Esophagus mucosa (tissue), 1 donor: ENCODE data around the gene KLHL8. TPM values are rescaled to one million over a fixed set of nuclear protein-coding genes. Genes with fewer than 3 reads are reported as not detected.
"Not testable (repeated sequence)": the region's sequence is repeated elsewhere in the genome, so short reads cannot be mapped to it uniquely, and the experiment has no call there.

Experiments used
- ATAC-seq: fragments of 200-7000 bp; cut with Tn5 transposase; one replicate; pipeline ENCODE4 v1.9.1; 2020
- total RNA-seq: library from RNA; stranded (reverse); gene quantifications from one replicate; pipeline ENCODE4 v1.2.4, GENCODE V29; 2023
- donor health status: DM: yes; HTN: yes; CAD: no.

Gene KLHL8
- total RNA-seq, 1 donor from 2014 or later, result 6.4 TPM

DNA sequence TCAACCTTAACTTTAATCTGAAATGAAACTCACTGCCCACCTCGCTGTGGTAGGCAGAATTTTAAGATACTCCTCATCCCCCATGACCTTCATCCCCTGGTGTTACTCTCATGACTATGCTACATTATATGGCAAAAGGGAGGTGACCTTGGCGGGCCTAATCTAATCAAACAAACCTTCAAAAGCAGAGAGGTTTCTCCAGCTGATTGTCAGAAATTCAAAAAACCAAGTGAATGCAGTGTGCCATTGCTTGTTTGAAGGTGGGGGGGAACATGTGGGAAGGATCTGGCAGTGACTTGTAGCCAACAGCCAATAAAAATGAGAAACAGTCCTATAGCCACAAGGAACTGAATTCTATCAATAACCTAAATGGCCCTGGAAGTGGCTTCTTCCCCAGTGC lies 48.5 kb downstream of the KLHL8 start:
- no peak for ATAC-seq

DNA sequence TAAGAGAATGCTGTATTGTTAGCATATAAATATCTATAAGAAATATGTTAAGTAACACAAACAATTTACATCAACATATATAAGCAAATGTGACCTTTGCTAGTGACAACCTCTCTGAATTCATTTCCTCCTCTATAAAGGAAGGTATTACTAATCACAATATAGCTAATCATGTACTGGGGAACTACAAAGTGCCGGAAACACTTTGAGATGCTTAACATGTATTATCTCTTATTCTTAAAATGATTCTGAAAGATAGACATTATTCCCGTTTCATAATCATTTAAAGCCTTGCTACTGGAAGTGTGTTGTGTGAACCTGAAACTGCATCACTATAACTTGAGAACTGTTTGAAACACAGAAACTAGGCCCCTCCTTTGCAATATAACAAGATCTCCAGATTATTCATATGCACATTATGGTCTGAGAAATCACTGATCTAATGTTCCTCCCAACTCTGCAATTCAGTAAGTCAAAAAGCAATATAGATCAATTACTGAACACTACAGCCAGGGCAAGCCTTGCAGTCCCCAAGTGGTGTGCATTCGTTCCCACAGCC lies 54.0 kb downstream of the KLHL8 start:
- ATAC-seq, result no peak

DNA sequence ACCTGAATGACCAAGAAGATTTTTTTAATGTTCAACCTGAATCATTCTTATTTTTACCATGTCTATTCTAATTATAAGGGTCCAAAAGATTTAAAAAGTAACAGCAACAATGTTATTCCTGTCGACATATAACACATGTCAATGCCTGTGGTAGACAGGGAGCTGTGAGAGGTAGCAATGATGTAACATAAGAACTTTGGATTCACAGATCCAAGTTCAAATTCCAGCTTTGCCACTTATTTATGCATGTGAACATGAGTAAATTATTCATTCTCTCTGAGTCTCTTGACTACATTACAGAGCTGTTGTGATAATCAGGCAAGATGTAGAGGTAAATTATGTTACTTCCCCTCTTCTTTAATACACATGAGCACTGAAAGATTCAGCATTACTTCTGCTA lies 54.5 kb downstream of the KLHL8 start:
- no peak for ATAC-seq

DNA sequence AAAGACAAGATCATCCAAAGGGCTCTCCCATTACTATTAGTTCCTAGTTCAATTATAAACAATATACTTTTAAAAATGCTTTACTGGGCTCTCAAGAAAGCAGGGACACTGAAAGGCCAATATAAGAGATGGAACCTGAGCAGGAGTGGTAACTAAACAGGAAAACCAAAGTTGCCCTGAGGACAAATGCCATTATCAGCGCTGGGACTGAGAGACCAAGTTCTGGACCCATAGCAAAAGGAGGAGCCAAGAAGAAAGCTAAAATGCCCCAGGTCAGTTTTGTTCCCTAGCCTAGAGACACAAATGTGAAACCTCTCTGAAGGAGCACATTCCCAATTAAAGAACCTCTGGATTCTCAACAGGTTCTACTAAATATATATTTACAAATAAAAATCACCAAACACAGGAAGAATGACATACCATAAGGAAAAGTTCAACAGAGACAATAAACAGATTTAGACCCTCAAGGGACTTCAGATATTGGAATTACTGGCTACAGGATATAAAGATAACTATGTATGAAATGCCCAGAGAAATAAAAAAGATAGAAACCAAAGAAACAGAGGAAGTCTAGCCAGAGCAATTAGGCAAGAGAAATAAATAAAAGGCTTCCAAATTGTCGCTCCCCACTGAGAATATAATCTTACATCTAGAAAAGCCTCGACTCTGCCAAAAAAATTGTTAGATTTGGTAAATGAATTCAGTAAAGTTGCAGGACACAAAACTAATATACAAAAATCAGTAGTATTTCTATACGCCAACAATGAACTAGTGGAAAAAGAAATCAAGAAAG lies 67.1 kb downstream of the KLHL8 start:
- no peak for ATAC-seq

DNA sequence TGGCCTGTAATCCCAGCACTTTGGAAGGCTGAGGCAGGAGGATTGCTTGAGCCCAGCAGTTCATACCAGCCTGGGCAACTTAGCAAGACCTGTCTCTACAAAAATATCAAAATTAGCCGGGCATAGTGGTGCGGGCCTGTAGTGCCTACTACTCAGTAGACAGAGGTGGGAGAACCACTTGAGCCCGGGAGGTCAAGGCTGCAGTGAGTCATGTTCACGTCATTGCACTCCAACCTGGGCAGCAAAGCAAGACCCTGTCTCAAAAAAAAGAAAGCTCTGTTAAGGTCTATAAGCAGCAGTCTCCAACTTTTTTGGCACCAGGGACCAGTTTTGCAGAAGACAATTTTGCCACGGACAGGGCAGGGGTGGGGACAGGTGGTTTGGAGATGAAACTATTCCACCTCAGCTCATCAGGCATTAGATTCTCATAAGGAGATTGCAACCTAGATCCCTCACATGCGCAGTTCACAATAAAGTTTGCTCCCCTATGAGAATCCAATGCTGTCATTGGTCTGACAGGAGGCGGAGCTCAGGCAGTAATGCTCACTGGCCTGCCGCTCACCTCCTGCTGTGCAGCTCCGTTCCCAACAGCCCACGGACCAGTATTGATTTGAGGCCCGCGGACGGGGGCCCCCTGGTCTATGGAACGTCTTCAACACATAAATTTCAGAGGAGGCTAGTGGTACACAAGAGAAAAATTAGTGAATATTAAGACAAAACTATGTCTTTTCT lies 67.9 kb downstream of the KLHL8 start:
- no peak for ATAC-seq

DNA sequence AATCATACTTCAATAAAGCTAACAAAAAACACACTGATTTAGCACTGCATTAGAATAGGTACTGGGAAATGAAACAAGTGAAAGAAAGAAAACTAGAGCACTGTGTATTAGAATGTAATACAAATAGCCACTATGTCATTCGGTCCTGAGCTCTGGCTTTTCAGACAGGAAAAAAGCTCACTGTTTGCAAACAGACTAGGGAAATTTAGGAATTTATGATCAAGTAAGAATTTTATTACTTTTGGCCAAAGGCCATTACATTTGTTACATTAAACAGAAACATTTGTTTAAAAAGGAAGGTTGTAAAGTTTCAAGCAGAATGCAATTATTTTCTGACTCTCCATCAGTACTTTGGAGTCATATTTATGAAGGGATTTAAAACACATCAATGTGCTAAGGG lies 68.7 kb downstream of the KLHL8 start:
- no peak for ATAC-seq

DNA sequence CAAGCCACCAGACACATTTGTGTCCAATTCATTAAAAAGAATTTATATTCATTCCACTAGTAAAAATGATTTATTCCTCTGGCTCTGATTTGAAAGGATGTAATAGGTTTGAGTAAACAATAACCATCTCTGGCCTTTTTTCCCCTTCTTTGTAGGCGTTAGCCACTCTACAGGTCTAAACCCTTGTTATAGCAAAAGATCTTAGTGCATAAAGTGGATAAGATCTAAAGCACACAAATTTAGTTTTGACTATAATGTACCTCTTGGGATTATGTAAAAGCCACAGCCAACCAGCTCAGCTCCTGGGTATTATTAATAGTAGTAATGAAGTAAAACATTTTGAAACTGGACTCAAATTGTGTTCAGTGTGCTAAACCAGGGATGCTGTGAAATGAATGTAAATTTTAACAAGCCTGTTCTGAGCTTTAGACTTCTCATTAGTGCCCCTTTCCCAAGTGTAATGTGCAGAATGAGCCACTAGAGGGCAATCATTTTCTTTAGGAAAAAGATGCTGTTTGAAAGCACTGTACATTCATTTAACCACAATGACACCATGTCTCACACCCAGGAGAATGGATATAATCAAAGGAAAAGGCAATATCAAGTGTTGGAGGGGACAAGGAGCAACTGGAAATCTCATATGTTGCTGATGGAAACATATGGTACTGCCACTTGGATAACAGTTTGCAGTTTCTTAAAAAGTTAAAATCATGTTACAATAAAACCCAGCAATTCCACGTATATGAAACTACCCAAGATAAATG lies 69.7 kb downstream of the KLHL8 start:
- ATAC-seq, result peak; percentile 85

DNA sequence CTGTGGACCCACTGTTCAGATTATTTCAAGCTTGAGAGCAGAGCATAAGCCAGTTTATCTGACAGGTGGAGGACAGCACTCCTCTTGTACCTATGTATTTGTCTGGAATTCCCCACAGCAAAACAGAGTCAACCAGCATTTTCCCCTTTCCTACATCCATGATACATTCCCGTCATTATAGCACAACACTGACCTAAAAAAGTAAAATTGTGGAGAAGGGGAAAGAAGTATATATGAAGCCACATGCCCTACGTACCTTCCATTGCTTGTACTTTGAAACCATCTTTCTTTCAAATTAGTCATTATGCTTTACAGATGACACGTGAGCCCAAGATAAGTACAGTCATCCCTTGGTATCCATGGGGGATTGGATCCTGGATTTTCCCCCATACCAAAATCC lies 73.3 kb downstream of the KLHL8 start:
- ATAC-seq, result no peak

DNA sequence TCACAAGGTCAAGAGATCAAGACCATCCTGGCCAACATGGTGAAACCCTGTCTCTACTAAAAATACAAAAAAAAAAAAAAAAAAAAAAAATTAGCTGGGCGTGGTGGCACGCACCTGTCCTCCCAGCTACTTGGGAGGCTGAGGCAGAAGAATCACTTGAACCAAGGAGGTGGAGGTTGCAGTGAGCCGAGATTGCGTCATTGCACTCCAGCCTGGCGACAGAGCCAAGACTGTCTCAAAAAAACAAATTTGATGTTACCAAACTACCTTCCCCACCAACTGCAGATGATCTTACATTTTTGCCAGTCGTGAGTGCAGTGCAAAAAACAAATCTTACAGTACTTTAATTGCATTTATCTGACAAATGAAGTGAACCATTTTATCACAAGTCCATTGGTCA lies 74.5 kb downstream of the KLHL8 start:
- not testable (repeated sequence) for ATAC-seq

DNA sequence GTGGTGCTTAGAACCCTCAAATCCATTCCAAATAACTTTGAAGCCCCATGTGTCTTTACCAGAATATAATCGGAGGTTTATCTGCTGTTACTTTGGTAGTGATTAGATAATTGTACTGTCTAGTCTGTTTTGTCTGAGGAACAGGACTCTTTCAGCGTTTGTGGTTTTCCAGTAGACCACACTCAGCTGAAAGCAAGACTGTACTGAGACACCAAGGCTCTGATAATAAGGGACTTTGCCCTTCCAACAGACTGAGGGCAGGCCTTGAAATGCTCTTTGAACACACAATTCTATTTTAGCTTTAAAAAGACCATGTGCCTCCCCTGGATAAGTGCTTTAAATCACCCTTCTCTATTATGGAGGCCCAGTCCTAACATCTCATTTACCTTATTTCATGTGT lies 76.1 kb downstream of the KLHL8 start:
- ATAC-seq, result no peak

DNA sequence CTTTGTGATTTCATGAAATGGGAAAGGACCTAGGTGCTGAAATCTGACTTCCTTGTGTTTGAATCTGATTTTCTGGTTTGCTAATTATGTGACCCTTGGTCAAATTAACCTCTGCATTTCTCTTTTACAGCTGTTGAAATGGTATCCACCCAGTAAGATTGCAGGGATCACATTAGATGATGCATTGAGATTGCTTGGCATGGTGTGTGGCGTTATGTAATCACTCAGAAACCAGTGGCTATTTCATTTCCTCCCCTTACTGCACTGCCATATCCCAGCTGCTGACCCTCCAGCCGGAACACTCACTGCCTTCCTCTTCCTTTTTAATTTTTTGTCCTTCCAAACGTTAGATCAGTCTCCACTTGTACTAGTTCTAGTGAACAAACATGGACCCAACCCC lies 79.0 kb downstream of the KLHL8 start:
- ATAC-seq, result no peak

DNA sequence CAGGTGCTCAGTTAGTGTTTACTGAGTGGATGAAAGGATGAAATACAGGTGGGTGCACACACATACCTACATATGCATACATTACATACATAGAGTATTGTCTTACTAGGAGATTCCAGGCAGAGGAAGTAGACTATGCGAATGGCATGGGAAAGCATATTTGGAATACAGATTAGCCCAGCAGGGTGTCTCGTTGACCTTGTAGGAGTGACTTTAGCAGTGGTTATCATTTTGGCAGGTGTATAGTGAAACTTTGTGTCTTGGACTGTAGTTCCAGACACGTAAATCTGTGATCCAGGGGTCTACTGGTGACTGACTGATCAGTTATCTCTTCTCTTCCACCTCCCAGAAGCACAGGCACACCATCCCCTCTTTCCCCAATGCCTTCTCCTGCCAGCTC lies 86.3 kb downstream of the KLHL8 start:
- ATAC-seq, result no peak

DNA sequence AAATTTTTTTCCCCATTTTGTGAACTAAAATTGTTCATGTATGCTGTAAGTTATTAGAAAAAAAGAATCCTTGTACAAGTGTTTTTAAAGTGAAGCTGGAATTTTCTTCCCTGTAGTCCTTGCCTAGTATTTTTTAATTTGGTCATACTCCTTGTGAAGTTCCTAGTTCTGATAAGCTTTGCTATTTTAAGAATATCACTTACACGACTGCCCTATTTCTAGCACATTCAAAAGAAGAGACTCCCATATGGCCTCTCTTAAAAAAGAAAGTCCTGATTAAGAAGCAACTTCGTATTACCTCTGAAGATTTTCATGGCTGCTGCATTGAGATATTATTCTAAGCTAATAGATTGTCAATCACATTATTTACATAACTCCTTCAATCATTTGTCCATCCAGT lies 87.2 kb downstream of the KLHL8 start:
- ATAC-seq, result no peak

DNA sequence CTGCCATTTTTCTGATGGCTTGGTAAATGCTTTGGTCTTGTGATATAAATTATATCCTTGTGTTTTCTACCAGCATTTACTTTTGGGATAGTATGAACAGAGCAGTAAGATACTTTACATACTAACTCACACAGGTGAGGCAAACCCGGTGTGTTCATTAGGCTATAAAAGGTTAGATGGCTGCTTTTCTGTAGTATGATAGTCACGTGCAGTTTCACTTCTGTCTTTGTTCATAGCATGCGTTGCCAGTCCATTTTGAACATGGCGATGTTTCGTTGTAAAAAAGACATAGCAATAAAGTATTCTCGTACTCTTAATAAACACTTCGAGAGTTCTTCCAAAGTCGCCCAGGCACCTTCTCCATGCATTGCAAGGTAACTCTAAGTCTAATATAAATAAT lies 88.4 kb downstream of the KLHL8 start:
- ATAC-seq, result no peak

DNA sequence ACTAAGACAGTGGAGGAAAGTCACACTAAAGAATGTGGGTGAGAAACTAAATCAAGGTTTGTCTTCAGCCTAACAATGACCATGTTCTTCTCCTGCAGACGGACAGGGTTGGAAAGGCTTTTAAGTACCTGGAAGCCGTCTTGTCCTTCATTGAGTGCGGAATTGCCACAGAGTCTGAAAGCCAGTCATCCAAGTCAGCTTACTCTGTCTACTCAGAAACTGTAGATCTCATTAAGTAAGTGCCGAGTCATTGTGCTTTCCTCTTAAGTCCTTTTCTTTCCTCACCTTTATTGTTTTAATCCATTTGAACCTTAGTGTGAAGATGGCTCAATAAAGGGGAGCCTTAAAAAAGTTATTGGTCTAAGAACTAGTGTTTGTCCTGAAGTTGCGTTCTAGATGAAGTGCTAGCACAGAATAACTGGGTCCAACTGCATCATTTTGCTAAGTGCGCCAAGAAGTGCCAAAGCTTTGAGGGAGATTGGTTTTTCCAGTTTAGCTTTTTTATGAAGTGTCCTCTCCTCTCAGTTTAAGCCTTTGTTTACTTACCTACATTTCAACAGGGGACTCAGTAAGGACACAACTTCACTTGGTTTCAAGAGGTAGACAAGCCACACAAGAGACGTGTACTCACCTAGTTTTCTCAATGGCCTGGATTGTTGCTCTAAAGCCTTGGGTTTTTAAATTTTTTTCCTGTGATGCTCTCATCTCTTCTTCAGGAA lies 89.3 kb downstream of the KLHL8 start:
- peak; percentile 41 for ATAC-seq

DNA sequence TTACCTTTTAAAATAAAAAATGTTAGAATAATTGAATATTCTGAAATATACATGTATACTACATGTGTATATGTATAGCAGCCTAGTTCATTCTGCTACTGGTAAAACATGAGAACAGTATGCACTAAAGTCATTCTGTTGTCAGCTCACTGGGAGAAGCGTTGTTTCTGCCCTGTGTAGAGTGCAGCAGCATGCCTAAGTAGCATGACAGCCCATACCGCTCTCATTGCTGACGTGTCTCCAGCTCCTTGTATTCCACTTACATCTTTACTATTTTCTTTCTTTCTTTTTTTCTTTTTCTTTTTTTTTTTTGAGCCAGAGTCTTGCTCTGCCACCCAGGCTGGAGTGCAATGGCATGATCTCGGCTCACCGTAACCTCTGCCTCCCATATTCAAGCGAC lies 90.7 kb downstream of the KLHL8 start:
- ATAC-seq, result no peak

DNA sequence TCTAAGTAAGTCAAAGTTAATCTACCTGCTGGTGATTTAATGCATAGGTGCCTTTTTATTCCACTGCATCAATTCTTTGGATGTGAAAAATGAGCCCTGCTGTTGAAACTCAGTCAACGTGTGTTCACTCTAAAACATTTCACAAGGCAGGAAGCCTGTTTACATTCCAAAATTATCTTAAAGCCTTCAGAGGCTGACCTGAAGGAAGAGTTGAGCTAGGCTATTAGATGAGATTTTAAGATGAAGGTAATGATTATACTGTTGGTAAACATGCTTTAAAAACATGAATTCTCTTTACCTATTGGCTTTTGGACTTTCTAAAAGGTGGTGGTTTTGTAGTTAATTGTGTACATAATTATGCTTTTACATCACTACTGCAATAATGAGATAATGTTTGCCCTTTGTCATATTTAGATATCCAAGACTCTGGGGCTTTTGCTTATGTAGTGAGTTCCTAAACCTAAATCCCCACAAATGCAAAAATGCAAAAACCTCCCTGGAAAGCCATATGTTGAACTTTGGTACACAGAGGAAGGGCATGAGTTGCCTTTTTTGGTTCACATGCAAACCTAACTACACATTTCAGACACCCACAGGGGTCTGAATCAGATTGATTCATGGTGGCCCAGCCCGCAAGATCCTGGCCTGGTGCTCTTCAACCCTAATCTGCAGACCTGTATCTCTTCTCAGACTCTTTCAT lies 92.3 kb downstream of the KLHL8 start:
- no peak for ATAC-seq

DNA sequence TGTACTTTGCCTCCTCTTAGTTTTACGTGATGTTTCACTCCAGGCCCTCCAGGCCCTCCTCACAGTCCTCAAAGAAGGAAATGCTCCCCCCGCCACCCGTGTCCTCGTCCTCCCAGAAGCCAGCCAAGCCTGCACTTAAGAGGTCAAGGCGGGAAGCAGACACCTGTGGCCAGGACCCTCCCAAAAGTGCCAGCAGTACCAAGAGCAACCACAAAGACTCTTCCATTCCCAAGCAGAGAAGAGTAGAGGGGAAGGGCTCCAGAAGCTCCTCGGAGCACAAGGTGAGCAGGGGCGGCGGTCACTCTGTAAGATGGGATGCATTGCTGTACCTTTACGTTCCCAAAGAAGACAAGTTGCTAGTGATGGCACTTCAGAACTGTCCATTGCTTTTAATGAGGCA lies 94.4 kb downstream of the KLHL8 start:
- no peak for ATAC-seq

DNA sequence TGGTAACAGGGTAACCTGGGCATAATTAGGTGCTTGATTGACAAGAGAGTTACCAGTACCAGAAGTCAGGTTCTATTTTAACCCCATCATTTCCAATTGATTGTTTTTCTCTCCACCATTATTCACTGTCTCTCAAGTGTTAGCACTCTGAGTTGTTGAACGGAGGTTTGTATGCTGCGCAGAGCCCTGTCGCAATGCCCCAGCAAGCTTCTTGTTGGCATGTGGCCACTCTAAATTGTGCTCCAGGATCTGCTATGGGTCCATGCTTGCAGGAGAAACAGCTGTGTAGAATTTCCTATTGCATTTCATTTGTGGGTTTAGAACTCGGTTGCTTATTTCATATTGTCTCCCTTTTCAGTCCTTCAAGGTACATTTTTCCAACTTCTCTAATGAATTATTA lies 98.2 kb downstream of the KLHL8 start:
- ATAC-seq, result peak; percentile 53

DNA sequence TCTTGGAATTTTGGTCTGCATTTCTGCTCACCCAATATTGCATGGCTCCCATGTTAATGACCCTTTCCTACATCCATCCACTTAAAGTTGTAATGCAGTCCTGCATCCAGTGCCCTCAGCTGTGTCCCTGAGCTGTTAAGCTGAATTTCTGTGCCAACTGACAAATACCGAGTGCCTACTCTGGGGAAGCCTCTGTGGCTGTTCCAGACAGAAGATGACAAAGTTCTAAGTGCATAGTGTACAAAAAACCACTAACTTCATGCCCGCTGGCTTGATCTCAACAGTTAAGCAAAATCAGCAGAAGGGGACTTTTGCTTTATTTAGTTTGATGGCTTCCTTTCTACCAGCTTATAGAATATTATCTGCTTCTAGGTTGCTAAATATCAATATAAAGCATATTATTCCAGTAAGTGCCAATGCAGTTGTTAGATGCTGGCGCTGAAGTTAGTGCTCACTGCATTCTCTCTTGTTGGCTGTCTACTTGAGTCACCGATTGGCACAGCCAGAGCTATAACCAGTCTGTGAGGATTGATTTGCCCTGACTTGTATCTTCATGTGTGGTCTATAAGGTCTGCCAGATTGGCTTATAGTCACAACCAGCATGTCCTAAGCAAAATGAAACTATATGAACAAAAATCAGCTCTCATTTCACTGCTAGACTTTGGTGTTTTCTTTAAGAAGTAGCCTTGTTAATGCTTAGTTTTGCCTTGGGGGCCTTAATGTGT lies 98.9 kb downstream of the KLHL8 start:
- peak; percentile 91 for ATAC-seq
